Skin epidermis (tissue), 12 donors: ENCODE measurements around the gene RNF20.
"Not testable (repeated sequence)": the region's sequence is repeated elsewhere in the genome, so short reads cannot be mapped to it uniquely, and the experiment has no call there.

ENCODE experiments used
- H3K27ac ChIP-seq, 21 experiments: fragments of 200-600 bp; sonication (generic) in 11 of 21; one replicate each; pipeline ENCODE4 v1.5.0; 2020; ENCODE audit warnings: mild to moderate bottlenecking in 3 of 21, inconsistent platforms in 2 of 21, moderate library complexity in 2 of 21
- H3K4me3 ChIP-seq, 7 experiments: fragments of 200-600 bp; sonication (generic) in 2 of 7; one replicate each; pipeline ENCODE4 v1.5.0; 2020; ENCODE audit warnings: inconsistent platforms in 2 of 7, mild to moderate bottlenecking in 2 of 7, moderate library complexity in 1 of 7

The RNF20 gene

DNA sequence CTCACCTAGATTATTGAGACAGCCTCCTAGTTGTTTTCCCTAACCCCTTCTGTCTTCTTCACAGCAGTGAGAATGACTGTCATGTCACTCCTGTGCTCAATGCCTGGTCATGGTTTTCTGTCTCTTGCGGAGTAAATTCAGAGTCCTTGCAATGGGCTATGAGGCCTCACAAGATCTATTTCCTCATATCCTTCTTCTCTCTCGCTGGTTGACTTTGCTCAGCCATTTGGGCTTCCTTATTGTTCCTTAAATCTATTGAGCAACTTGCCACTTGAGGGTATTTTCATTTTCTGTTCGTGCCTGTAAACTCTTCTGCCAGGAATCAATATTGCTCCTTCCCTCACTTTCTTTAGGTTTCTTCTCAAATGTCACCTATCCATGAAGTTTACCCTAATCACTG is 52.1 kb downstream of the RNF20 start:
- H3K27ac ChIP-seq: peak overlapping the region in 2 of 21 experiments; percentile 11 to 13
- no peak overlapping the region for H3K4me3 ChIP-seq

DNA sequence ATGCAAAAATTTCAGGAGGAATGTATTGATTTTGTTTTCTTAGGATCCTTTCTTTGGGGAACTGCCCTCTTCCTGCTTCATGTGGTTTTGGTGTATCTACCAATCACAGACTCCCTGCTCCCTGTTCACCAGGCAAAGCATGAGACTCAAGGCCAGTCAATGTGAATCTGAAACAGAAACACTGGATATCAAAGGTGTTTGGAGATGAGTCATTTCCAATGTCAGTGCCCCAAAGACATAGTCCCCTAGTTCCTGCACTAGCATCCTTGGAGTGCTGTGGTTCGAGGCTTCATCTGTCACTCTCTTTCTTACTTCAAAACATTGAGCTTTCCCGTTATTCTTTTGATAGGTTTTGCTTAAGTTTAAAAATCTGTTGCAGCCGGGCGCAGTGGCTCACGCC is 53.0 kb downstream of the RNF20 start:
- no peak overlapping the region for H3K4me3 ChIP-seq
- H3K27ac ChIP-seq: peak overlapping the region in 2 of 21 experiments; percentile 11 to 13

DNA sequence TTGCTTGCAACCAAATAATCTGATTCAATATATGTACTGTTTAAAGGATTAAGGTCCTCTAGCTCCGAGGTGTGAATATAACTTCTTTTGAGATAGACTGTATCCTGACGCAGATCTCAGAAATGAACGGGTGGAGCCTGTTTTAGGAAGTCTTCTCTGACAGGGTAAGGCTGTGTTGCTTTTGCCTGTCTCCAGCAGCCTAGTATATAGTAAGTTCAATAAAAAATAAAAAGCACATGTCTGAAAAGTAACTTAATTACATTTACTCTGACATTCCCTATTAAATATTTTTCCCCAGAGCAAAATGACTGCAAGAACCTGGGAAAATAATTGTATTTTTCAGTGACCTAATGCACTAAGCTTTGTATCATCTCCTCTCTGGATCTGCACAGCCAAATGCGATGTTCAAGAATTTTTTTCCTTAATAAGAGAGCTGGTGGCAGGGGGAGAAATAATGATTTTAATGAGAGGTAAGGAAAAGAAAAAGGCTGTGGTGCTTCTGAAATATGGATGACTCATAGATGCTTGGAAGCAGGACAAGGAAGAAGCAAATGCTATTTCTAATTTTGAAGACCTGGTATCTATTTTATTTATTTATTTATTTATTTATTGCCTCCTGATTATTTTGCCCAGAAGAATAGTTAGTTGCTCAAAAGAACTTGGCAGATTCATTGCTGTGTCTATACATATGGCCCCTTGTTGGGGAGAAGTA is 53.8 kb downstream of the RNF20 start:
- H3K27ac ChIP-seq: no peak overlapping the region
- H3K4me3 ChIP-seq: no peak overlapping the region

DNA sequence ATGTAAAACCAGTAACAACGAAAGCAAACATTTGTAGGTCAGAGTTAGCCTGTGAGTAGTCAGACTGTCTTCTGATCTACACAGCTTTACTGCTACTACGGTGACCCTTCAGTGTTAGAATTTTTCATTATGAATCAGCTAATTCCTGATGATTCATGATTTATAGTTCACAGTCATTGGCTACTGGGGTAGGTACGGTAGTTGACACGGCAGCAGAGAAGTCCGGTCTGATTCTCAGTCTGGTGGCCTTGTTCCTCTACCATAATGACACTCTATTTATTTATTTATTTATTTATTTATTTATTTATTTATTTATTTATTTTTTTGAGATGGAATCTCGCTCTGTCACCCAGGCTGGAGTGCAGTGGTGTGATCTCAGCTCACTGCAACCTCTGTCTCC is 56.4 kb downstream of the RNF20 start:
- H3K4me3 ChIP-seq: not testable (repeated sequence)

DNA sequence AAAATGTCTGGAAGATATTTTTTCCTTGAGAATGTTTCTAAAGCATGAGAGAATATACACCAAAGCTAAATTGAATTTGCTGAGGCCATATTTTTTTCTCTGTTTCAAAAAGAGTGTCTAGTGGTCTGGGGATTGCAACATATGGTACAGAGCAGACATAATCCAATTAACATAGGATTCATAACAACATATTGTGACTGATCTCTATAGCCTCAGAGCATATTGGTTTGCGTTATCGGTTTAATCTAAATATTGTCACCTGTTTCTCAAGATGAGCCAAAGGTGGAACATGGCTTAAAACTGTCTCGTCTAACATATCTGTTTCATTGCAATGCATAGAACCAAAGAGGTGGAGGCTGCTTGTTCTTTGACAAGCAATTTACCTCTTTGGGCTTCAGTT is 57.2 kb downstream of the RNF20 start:
- H3K27ac ChIP-seq: no peak overlapping the region

More for the DNA sequence above, 56.4 kb downstream of the RNF20 start:
- H3K27ac ChIP-seq: not testable (repeated sequence)

DNA sequence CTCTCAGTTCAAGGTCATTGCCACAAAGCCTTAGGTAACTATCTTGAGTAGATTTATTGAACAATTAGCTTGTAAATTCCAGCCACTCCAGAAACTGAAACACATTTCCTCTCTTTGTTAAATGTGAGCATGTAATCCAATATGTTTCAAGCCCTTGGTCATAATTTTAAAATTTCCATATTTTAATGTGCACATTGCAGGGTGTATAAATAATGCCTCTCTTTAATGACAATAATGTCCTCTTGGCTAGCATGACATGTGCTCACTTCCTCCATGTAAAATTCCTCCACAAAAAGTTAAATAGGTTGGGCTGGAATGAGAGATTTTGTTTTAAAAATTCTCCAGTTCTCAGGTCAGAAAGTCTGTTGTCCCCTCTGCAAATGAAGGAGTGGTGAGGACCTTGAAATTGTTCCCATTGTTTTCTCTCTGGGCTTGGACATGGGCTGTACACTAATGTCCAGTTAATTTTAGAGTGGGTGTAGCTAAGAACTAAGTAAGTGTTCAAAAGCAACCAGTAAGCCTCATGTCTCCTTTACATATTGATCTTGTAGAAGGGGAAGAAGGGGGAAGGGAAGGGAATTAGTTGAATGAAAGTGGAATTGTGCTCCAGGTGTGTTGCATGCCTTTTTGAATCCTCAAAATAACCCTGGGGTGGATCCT is 58.3 kb downstream of the RNF20 start:
- no peak overlapping the region for H3K4me3 ChIP-seq
- H3K27ac ChIP-seq: no peak overlapping the region

More for the DNA sequence above, 57.2 kb downstream of the RNF20 start:
- H3K4me3 ChIP-seq: no peak overlapping the region

DNA sequence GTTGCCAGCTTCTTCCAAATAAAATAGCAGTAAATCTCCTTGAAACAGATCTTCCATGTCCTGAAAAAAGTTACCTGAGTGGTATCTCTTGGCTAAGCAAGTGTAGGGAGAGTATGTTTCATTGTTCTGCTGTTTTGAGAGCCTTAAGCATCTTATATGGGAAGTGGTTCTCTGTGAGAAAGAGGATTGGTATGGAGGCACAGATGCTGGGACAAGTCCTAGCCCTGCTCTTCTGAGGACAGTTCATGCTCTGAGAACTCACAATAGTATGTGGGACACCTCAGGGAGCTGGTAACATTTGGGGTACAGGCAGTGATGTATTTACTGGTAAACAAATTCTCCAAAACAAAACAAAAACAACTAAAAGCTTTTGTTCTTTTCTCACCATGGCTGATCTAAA is 59.1 kb downstream of the RNF20 start:
- Histone ChIP-seq H3K27ac (no peak overlapping the region), H3K4me3 (no peak overlapping the region)

DNA sequence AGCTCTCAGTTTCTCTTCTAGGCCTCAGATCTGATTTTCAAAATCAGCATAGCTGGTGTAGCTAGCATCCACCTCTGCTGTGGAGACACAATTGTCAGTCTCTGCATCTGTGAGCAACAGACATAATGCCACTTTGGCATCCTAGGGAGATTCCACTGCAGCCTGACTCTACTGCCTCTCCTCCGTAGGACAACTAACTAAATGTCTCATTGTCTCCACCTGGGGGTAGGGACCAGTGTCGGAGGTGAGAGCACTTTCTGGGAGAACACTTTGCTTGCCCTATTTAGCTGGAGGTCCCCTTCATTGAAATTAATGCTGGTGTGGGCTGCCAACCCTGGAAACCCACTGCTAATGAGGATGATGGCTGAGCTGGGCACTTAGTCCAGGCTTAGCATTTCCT is 59.7 kb downstream of the RNF20 start:
- Histone ChIP-seq H3K4me3 (no peak overlapping the region), H3K27ac (no peak overlapping the region)

DNA sequence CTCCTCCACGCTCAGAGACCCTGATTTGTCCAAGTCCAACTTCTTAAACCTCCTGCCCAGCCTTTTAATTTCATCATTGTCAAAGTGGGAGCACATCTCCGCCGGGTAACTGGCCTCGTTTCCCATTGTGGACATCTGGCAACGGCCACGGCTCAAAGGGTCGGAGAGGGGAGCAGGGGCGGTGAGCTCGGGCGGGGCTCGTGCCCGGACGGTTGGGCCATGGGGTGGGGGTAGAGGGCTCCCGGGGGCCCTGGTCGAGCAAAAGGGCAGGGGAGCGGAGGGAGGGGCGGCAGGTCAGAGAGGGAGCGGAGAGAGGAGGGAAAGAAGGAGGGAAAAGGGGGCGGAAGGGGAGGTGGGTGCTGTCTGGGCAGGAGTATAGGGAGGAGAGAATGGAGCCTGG is 61.1 kb downstream of the RNF20 start, which contains the start of gene PPP3R2:
TSS of gene PPP3R2 (minus strand) at position 174 of the 400 bp plus-strand sequence. CDS start at position 126, 48 bp downstream.
- Histone ChIP-seq H3K4me3 (no peak within 1 kb of the TSS), H3K27ac (no peak within 1 kb of the TSS)

DNA sequence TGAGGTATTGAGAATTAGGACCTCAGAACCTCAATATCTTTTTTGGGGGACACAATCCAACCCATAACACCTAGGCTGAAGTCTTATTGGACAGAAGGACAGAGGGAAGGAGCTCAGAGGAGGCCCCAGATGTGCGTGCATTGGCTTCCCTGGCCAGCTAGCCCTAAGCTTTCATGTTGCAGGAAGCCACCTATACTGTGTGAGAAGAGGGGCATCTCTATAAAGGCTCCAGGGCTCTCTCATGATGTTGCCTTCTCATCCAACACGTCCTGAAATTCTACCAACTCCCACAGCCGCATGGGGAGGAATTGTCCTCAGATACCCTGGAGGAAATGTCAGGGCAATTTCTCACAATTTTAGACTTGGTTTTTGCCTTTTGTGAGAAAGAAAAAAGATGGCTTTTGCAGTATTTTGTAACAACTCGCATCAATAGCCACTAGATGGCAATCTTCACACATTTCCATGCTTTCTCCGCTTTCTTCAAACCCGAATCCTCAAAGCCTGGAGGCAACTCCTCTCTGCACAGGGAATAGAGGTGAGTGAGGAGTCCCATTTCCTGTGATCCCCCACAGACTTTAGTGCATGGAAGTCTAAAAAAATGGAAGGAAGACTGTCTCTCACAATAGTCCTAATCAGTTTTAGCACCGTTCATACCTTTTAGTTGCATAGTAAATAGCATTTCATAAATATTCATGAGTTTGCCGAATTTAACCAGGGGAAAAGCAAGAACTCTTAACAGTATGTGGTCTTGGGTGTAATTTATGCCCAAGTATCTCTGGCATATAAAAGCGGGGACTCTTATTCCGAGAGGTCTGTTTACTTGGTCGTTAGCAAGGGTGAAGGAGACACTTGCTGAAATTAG is 68.5 kb downstream of the RNF20 start:
- Histone ChIP-seq H3K27ac (no peak overlapping the region), H3K4me3 (no peak overlapping the region)

DNA sequence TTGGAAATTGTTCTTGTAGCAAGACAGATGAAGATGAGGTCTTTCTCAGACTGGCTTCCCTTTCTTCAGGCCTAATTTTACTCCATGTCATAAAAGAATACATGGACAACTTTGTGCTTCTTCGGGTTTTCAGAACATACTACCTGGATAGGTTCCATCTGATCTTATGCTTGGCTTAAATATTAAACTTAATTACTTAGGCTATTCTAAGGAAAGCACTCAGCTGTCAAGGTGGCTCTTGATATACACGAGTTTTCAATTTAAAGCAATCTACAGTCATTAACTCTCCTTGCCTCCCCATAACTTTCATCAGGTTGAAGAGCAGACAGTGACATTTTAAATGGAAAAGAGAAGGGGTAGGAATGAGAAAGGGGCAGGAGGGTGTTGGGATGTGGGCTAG is 70.6 kb downstream of the RNF20 start:
- Histone ChIP-seq H3K27ac (no peak overlapping the region), H3K4me3 (no peak overlapping the region)

DNA sequence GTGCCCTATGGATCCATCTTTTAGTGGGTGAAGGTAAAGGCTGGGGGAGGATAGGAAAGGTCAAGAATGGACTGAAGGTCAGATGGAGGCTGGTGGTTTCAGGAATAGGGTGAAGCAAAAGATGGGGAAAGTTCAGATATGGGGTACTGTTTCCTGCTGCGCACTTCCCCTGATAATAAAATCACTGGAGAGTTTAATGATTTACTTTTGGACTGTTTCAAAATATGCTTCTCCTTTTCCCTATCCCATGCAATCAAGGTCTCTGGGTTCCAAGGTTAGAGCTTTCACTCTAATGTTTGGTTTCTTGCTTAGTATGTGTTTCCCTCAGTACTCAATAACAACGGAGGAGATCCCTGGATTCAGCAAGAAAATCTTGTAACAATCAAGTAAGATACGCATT is 71.9 kb downstream of the RNF20 start:
- Histone ChIP-seq H3K27ac (no peak overlapping the region), H3K4me3 (no peak overlapping the region)
